Right atrium auricular region (tissue), 2 donors: ENCODE results near the gene NDUFA8. TPM values are rescaled to one million over a fixed set of nuclear protein-coding genes. Genes with fewer than 3 reads are reported as not detected.

ENCODE experiments used
- DNase-seq: peaks from one replicate; pipeline ENCODE4 v3.0.0-alpha.2; 2019; ENCODE audit warnings: low spot score
- H3K27ac ChIP-seq, 2 donors: fragments of 200-600 bp; sonication (generic); 1 replicate in 1 of 2; 2 replicates in 1 of 2; pipeline ENCODE4 v1.5.1; 2016 to 2019
- H3K27me3 ChIP-seq, 2 donors: fragments of 200-600 bp; sonication (generic); one replicate each; pipeline versions ENCODE4 v1.5.1 to v1.6.0; 2017 to 2019
- H3K36me3 ChIP-seq: fragments of 200-600 bp; sonication (generic); one replicate; pipeline ENCODE4 v1.5.1; 2016
- H3K4me1 ChIP-seq, 2 donors: fragments of 200-600 bp; sonication (generic); one replicate each; pipeline versions ENCODE4 v1.5.1 to v1.6.0; 2017 to 2019
- H3K4me3 ChIP-seq, 2 donors: fragments of 200-600 bp; sonication (generic); 1 replicate in 1 of 2; 2 replicates in 1 of 2; pipeline ENCODE4 v1.5.1; 2017 to 2019; ENCODE audit warnings: mild to moderate bottlenecking in 1 of 2, moderate library complexity in 1 of 2
- H3K9me3 ChIP-seq, 2 donors: fragments of 200-600 bp; sonication (generic); one replicate each; pipeline ENCODE4 v1.5.1; 2019
- total RNA-seq, 2 donors: library from RNA; depleted of rRNA; stranded (reverse); fragments of >200 nt; gene quantifications; one replicate each; pipeline ENCODE4 v1.1.0, GENCODE V29; 2016
- TF ChIP-seq, protein P1 (sequence below), 2 donors: fragments of 200-600 bp; sonication (generic); IDR thresholded peaks; one replicate each; pipeline ENCODE4 v1.5.1; 2019; ENCODE audit warnings: antibody characterized with exemption in 2 of 2

Gene NDUFA8
- total RNA-seq, 2 donors from 2014 or later = 169 to 236 TPM

DNA sequence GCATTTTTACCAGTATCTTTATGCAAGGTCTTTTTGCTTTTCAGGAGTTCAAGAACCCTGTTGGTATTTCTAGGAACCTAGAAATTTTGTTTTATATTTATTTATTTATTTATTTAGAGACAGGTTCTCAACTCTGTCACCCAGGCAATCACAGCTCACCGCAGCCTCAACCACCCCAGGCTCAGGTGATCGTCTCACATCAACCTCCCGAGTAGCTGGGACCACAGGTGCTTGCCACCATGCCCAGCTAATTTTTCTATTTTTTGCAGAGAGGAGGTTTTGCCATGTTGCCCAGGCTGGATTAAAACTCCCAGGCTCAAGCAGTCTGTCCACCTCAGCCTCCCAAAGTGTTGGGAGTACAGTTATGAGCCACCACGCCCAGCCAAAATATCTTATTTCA lies 36.3 kb upstream of the NDUFA8 start:
- TF ChIP-seq, protein P1, sequence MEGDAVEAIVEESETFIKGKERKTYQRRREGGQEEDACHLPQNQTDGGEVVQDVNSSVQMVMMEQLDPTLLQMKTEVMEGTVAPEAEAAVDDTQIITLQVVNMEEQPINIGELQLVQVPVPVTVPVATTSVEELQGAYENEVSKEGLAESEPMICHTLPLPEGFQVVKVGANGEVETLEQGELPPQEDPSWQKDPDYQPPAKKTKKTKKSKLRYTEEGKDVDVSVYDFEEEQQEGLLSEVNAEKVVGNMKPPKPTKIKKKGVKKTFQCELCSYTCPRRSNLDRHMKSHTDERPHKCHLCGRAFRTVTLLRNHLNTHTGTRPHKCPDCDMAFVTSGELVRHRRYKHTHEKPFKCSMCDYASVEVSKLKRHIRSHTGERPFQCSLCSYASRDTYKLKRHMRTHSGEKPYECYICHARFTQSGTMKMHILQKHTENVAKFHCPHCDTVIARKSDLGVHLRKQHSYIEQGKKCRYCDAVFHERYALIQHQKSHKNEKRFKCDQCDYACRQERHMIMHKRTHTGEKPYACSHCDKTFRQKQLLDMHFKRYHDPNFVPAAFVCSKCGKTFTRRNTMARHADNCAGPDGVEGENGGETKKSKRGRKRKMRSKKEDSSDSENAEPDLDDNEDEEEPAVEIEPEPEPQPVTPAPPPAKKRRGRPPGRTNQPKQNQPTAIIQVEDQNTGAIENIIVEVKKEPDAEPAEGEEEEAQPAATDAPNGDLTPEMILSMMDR (IDR thresholded peaks at IDR 0.05) = no peak
- Histone ChIP-seq H3K27ac (no peak overlapping the region), H3K27me3 (no peaks in the 10 kb centered on the region), H3K9me3 (no peaks in the 10 kb centered on the region), H3K4me3 (no peak overlapping the region), H3K4me1 (no peaks in the 10 kb centered on the region), H3K36me3 (no peaks in the 10 kb centered on the region)
- no peak for DNase-seq

DNA sequence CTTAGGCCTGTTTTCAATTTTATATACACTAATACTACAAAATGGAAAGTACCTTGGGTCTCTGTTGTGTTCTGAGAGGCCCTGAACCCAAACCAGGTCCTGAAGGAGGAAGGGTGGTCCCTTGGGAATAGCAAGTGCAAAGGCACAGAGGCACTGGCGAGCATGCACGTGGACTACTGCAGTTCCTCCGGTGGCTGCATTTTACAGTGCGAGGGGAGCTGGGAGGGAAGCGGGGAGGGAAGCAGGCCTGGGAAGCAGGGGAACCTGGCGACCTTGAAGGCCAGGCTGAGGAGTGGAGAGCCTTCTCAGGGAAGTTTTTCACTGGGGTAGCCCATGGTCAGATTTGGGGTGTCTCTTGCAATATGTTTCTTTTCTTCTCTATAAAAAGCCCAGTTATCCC lies 34.1 kb upstream of the NDUFA8 start:
- Histone ChIP-seq H3K27me3 (no peaks in the 10 kb centered on the region), H3K4me1 (no peaks in the 10 kb centered on the region), H3K36me3 (no peaks in the 10 kb centered on the region), H3K27ac (no peak overlapping the region), H3K4me3 (no peak overlapping the region), H3K9me3 (no peaks in the 10 kb centered on the region)
- TF ChIP-seq, protein P1 (IDR thresholded peaks at IDR 0.05) = no peak
- DNase-seq = no peak

DNA sequence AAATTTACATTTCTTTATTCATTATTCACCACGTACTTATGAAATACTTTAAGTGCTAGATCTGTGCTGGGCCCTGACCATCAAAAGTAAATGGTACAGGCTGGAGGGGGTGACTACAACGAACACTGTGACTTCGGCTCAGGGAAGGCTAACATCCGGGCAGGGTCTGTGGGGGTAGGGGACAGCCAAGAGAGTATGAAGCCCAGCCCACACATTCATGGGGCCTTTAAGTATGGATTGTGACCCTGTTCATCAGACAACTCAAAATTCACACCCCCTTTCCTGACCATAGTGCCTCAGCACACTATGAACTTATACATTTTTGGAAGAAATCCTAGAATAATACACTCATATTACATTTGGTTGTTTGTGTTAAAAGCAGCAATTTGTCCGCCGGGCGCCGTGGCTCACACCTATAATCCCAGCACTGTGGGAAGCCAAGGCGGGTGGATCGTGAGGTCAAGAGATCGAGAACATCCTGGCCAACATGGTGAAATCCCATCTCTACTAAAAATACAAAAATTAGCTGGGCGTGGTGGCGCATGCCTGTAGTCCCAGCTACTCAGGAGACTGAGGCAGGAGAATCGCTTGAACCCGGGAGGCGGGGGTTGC lies 33.4 kb upstream of the NDUFA8 start:
- Histone ChIP-seq H3K4me1 (no peaks in the 10 kb centered on the region), H3K27me3 (no peaks in the 10 kb centered on the region), H3K27ac (no peak overlapping the region), H3K36me3 (no peaks in the 10 kb centered on the region), H3K4me3 (no peak overlapping the region), H3K9me3 (no peaks in the 10 kb centered on the region)
- TF ChIP-seq, protein P1 (IDR thresholded peaks at IDR 0.05) = no peak
- DNase-seq = no peak

DNA sequence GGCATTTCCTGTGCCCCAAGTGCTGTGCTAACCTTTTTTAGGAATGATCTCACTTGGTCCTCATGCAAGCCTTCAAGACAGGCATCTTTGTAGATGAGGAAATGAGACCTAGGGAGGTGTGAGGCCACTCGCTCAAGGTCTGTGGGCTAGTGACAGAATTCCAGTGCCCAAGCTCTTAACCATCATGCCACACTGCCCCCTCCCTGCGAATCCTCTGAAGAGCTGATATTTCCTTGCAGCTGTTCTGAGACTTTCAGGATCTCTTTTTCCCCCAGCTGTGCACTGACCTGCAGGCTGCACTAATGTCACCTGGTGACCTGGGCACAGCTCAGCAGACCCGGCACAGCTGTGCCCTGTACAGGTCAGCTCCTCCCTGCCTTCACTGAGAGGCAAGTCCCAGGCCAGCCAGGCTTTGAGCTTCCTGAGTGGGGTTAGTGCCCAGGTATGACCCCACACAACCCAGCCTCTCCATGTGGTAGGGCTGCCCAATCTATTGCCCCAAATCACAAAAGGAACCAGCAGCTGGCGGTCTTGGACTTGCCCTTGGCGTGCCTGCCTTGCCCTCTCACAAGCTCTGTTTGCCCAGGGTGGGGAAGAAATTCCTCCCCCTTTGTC lies 32.8 kb upstream of the NDUFA8 start:
- TF ChIP-seq, protein P1 (IDR thresholded peaks at IDR 0.05) = no peak
- no peaks in the 10 kb centered on the region for H3K36me3 ChIP-seq
- DNase-seq = no peak
- no peaks in the 10 kb centered on the region for H3K4me1 ChIP-seq
- H3K9me3 ChIP-seq = no peaks in the 10 kb centered on the region
- H3K4me3 ChIP-seq = no peak overlapping the region
- H3K27ac ChIP-seq = no peak overlapping the region
- no peaks in the 10 kb centered on the region for H3K27me3 ChIP-seq

DNA sequence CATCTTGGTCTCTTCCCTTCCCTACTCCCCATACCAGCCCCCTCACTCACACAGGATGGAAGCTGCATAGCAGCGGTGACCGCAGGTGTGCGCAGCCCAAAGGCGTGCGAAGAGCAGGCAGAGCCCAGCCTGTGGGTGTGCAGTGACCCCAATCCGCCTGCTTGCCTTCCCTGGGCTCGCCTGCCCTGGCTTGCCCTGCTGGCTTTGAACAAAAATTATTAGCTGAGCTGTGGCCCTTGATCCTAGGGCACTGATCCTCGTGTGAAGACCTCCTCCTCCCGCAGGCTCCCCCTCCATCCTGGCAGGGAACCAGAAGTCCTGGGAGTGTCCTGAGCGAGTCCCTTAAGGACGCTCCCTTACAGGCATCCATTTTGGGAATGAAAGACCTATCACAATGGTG lies 32.0 kb upstream of the NDUFA8 start:
- TF ChIP-seq, protein P1 (IDR thresholded peaks at IDR 0.05) = no peak
- Histone ChIP-seq H3K27ac (no peak overlapping the region), H3K36me3 (no peaks in the 10 kb centered on the region), H3K27me3 (no peaks in the 10 kb centered on the region), H3K4me3 (no peak overlapping the region), H3K4me1 (no peaks in the 10 kb centered on the region), H3K9me3 (no peaks in the 10 kb centered on the region)
- DNase-seq = no peak
